NCI-H1105 treated with DMSO at 0.1 percent for 48 hours (cell line): ENCODE measurements around the gene BCKDHB.

Source experiments
- DNase-seq: peaks from one replicate; lab custom pipeline; 2025; lab: John Stamatoyannopoulos, UW

The BCKDHB gene

DNA sequence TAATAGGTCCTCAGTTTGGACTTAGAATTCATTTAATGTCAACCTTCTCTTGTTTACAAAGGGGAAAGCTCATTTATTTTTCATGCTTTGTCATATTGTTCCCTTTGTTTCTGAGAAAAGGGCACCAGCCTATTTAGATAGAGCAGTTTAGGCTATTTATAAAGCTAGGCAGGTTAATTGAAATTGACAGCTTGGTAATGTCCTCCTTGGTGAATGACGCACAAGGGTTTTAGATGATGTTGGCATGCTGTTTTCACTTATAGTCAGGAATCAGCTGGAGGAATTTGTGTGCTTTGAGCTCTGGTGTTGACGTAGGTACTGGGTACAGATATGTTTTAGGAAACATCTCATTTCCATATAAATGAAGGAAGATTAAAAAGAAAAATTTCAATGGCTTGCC is 45.2 kb downstream of the BCKDHB start:
- DNase-seq: no peak

DNA sequence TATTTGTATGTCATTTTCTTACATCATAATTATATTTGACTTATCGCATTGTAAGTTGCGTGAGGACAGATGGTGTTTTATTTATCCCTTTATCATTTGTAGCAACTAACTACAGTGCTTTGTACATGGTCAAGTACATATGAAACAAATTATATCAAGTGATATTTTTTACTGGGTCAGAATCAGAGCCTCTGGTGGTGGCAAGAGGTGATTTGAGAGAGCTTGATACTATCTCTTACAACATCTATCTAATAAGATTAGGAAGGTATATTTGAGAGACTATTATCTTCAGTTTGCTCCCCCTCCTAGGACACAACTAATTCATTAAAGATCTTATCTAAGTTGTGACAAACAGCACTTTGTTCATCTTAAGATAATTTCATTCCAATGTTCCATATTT is 47.7 kb downstream of the BCKDHB start:
- DNase-seq: no peak

DNA sequence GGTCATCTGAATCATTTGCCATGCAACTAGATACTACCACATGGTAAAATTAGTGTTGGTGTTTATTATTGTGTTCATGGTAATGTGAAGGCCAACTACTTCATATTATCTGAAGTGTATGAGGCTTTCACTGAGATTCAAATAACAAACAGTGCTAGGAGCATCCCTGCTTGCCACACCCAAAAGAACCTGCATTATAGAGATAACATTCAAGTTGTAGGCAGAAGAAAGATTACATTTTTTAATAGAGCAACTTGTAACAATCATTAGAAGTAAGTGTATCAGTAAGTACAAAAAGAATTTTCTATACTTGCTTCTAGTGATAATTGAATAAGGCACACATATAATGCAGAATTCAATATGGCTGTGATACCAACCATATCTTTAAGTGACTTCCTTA is 49.8 kb downstream of the BCKDHB start:
- DNase-seq: no peak

DNA sequence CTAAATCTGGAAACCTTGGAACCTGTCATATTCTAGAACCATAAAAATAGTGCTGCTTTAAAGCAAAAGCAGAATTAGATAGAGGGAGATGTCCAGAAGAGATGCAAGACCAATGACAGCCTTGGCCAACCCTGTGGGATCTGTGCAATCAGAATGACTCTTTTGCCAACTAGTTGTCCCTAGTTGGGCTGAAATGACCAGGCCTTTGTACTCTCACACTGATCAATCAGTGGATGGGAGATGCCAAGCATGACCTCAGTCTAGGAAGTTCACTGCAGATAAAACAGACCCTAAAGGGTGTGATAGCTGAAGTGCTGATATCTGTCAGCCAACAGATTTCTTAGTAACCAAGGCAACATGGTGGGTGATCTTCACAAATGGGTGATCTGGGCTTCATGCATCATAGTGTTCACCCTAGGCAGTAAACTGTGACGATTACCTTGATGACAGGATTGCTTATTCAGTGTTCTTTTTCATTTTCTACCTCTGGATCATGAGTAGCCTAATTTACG is 52.1 kb downstream of the BCKDHB start:
- DNase-seq: no peak

DNA sequence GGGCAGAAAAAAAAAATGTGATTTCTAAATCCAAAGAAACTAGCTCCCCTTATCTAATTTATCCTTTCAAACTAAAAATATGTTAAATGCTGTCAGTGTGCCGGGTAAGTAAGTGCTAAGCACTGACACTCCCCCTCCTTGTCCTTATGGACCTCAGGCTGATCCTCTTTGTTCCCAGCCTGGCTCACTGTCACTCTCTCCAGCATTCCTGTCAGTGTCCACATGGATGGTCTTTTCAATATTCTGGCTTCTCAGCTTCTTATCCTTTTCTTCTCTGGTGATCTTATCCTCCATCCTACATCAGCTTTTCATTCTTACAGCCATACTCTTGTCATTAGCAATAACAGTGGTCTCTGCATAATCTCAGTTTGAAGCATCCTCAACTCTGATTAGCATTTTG is 55.0 kb downstream of the BCKDHB start:
- no peak for DNase-seq

DNA sequence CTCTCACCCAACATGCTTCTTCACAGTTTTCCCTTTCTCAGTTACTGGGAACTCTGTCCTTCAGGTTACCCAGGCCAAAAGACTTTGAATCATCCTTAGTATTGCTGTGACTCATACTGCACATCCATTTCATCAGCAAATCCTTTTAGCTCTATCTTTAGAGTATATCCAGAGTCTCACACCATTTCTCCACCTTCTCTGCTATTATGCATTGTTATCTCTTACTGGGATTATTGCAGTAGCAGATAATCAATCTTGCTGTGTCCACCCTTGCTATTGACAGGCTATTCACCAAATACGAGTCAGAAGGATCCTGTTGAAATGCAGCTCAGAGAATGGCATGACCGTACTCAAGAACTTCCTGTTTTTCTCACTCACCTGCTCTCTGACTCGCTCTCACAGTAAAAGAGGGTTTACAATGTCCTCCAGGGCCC is 57.3 kb downstream of the BCKDHB start:
- DNase-seq: no peak

DNA sequence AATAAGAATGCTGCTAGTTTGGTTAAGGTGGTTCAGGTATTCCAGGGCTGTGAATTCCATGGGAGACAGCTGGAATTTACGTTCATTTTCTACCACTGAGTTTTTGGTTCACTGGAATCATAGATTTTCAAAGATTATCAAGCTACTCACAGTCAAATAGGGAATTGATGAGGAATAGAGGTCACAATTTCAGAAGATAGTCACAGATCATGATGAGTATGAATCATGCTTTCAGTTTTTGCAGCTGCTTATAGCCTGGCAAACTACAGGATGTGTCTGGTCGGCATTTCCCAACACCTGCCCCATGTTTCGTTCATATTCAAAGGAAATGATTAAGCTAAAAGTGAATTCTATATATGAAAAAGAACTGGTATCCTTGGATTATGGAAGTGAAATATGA is 58.7 kb downstream of the BCKDHB start:
- DNase-seq: no peak

DNA sequence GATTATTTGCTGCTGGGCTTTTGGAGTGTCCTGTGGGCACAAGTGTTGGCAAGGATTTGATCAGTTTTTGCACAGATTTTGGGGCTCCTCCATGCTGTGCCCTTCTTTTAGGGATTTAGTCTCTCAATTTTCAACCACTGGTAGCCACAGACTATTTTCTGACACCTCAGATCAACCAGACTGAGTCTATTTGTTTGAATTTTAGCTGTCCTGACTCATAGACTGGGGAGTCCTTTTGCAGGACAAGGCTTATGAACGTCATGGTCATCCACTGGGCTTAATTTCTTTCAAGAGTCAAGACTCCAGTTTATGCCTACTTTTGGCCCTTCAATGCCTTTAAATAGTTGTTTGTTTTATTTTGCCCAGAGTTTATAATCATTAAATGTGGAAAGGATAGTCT is 59.3 kb downstream of the BCKDHB start:
- DNase-seq: no peak

DNA sequence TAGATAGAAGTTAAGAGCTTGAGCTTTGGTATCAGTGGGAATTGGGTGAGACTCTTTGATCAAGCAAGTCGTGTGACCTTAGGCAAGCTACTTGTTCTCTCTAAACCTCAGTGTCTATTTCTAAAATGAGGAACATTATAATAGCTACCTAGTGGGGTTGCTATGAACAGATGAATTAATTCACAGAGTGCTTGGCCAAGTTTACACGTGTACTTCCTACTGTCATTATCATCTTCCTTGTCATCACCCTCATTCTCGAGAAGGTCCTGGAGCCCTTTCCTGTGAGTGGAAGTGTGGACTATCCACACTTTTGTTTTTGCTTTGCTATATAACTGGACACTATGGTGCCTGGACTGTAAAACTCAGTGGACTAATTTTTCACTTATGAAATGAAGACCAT is 64.0 kb downstream of the BCKDHB start:
- no peak for DNase-seq

DNA sequence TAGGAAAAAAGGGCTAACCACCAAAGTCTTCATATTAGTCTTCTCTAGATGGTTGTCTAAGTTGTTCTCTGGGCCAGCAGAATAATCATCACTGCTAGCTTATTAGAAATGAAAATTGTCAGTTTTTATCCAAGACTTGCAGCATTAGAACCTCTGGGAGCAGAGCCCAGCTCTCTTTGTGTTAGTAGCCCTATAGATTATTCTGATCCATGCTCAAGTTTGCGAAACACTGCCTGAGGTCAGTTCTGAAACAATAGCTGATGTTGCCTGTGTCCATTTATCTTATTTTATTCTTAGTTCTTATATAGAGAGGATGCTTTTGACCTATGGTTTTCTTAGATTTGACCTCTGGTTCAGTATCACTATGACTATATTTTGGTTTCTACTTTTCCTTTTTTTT is 66.9 kb downstream of the BCKDHB start:
- no peak for DNase-seq

DNA sequence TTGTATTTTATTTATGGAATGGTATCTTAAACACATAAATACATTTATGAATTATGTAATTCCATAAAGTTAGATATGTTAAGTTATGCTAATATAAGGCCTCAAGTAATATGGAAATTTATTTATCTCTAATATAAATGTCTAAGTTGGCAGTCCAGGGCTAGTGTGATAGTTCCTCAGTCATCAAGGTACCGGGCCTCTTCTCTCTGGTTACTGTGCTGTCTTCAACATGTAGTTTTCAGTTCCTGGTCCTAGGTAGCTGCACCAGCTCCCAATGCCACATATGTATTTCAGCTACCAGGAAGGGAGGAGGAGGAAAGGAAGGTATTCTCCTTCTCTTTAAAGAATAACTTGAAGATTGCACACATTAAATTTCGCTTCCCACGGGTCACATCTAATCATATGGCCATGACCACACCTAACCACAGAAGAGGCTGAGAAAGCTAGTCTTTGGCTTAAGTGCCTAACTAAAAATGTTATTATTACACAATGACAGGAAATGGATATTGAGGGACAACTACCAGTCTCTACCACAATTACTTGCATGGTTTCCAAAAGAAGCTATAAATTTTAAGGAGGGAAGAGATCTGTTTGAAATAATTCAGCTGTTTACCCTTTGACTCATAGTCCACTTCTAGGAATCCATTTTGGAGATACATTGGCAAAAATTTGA is 68.6 kb downstream of the BCKDHB start:
- DNase-seq: no peak

DNA sequence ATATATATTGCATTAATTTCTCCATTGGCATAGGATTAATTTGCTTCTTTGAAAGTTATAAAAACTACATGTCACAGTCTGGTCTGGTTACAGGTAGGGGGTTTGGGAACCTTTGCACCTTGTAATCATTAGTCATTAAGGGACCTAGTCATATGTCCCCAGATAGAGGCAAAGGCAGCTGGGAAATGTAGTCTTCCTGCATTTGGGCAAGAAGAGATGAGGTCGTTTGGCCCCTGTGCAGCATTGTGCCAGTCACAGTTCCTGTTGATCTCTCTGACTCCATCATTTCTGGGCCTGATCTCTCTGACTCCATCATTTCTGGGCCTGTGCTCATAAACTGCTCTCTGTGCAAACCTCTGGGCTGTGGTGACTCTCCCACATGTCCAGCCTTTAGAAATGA is 73.2 kb downstream of the BCKDHB start:
- DNase-seq: no peak

DNA sequence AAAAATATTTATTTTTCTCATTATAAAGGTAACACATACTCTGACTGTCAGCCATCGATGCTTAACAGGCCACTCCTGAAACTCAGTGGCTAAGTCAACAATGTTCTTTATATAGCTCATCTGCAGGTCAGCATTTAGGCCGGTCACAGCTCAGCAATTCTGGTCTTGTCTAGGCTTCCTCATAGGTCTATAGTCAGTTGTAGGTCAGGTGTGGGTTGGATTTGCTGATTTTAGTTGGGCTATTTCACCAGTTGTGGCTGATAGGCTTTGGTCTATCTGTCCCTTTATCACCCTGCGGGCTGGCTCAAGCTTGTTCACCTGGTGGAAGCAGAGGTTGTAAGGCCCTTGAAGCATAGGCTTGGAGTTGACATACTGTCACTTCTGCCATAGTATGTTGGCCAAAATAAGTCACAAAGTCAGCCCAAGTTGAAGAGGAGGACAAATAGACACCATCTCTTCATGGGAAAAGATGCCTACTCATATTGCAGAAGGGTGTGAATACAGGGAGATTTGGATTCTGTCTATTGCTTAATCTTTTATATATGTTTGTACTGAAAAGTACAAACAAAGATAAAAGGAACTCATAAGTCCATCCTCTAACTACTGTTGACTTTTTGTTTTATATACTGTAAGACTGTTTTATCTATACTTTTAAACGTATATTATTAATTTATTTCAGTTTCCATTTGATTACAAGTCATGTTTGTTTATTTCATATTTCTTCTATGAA is 75.0 kb downstream of the BCKDHB start:
- no peak for DNase-seq

DNA sequence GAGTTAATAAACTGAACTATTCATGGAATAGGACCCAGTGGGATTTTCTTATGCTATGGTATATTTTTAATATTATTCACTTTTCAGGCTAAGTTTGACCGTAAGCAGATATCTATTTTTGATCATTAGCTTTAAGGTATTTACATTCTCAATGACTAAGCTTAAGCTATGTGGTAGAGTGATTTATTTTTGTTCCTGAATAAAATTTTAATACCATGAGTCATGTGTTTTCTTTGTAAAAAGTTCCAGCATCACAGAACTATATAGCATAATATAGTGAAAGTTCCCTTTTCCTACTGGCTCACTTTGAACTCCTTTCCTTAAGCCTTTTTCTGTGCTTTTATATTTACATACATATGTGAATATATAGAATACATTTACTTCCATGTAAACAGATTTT is 75.8 kb downstream of the BCKDHB start:
- no peak for DNase-seq

DNA sequence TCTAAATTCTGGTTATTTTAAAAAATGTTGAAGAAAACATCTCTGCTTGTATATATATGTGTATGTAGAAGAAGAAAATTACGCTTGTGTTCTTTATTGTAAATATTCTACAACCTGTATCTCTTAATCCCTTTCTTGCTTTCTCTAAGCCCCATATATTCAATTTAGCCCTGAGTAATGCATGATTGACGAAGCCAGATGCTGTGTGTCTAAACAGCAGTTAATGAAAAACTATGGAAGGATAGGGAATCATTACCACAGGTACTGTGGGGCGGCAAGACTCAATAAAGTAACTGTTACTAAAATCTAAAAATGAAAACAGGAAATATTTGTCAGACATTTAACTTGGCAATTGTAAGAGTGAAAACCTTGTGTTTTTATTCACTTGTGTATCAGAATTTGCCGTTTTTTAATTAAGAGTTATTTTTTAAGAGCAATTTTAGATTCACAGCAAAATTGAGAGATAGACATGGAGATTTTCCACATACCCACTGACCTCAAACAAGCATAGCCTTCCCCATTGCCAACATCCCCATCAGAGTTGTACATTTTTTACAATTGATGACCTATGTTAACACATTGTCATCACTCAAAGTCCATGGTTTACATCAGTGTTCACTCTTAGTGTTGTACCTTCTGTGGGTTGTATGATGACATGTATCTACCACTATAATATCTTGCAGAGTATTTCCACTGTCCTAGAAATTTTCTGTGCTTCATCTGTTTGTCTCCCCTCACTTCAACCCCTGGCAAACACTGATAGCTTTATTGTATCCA is 76.7 kb downstream of the BCKDHB start:
- DNase-seq: no peak

DNA sequence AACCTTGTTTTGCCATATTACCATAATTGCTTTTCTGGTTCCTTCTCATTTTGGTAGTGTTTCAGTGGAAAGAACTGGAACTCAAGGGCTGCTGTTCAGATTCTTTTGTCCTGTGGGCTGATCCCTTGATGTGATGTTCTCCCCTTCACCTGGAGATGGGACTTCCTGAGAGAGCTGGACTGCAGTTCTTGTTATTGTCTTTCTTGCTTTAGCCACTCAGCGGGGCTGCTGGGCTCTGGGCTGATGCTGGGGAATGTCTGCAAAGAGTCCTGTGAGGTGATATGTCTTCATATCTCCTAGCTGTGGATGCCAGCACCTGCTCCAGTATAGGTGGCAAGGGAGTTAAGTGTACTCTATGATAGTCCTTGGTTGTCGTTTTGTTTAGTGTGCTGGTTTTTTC is 79.0 kb downstream of the BCKDHB start:
- no peak for DNase-seq

DNA sequence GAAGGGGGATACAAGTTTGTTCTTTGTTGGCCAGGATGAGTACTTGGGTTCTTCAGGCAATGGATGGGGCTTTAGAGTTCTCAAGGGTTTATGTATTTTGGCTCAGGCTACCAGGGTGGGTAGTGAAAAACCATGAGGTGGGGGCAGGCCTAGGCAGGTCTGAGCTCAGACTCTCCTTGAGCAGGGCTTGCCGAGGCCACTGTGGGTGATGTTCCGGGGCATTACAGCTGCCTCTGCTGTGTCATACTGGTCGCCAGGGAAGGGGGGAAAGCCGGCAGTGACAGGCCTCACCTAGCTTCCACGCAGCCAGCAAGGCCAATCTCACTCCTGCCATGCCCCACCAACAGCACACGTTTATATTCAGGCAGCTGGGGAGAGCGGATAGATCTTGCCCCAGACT is 79.6 kb downstream of the BCKDHB start:
- peak; percentile 35 for DNase-seq

DNA sequence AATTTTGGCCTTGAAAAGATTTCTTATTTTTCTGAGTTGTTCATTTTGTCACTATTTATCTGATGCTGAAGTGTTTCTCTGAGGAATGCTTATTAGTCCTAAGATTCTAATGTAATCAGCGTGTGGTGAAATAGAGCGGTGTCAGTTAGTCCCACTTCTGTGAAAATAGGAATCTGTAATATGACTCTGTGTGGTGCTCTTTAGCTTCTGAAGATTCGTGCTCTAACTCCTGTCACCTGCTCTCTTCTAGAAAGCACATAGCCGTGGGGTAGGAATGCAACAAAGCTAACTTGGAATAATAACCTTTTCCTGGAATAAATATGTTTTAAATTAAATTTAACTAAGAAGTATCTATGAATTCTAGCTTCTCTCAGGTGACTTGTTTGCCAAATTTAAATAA is 90.4 kb downstream of the BCKDHB start:
- peak; percentile 48 for DNase-seq

DNA sequence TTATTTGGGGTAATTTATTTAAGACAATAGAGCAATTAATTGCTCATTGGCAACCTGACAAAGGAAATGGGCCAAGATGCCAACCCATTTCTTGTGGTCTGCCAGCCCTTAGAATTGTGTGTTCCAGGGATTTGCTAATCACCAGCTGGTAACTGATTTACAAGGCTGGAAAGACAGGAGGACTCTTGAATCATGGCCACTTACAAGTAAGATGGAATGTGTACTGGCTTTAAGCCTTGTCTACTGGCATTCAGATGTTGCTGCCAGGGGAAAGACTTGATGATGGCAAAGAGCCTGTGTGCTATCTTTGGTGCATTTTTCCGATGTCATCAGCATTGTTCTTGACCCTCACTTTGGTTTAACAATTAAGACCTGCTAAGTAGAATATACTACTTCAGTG is 91.0 kb downstream of the BCKDHB start:
- peak; percentile 42 for DNase-seq

DNA sequence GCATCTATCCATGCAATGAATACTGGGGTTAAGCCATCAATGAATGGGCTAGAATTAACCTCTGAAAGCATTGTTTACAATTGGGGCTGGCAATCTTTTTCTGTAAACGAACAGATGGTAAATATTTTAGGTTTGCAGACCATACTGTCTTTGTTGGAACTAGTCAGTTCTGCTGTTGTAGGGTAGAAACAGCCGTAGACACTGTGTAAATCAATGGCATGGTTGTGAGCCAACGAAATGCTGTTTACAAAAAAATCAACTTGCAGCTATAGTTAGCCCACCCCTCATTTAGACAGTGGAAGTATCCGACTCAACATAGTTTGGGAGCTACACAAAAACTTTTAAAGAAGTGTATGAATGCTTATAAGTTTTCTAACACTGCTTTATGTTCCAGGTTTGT is 91.5 kb downstream of the BCKDHB start:
- DNase-seq: no peak

DNA sequence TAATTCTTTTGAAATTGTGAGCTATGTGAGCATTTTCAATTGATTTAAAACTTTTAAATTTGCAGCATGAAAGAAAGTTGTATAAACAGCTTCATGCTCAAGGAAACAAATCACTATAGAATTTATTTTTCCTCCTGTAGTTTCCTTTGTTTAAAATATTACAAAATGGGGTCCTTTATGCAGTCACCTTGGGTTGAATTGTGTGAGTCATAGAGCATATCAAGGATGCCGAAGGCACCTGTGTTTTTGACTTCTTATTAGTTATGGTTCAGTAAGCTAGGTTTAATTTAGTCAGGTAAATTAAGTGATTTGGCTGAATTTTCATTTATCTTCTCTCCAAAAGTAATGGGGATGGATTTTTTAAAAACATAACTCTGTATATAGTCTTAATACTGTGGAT is 96.8 kb downstream of the BCKDHB start:
- no peak for DNase-seq

DNA sequence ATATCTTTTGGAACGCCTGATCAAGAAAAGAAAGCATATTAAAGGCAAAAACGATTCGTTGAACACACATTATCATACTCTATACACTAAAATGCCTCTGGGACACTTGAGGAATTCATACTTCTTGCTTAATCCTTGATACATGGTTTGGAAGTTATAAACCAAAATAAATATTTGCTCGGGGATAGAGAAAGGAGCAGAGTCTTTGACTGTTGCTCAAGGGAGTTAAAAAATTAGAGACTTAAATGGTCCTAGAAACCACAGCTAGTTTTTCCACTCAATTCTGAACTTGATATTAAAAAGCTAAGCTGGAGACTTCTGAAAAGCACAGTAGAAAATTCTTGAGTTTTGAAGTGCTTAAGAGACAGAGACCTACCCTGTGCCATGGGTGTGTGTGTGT is 98.9 kb downstream of the BCKDHB start:
- no peak for DNase-seq

DNA sequence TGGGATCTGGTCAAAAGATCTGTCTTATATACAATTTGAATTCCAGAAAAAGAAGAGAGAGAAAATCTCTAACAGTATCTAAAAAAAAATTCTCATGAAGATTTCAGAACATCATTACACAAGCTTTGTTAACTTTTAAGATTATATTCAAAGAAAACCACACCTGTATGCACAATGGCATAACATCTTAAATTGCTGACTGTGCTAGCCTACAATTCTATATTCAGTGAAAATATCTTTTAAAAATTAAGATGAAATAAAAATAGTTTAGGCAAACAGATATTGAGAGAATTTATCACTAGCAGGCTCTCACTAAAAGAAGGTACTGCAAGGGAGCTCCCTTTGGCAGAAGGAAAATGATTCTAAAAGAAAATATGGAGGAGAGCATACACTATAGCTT is 100.3 kb downstream of the BCKDHB start:
- DNase-seq: no peak
